ENCODE measurements around the gene CADM3.

The CADM3 gene

DNA sequence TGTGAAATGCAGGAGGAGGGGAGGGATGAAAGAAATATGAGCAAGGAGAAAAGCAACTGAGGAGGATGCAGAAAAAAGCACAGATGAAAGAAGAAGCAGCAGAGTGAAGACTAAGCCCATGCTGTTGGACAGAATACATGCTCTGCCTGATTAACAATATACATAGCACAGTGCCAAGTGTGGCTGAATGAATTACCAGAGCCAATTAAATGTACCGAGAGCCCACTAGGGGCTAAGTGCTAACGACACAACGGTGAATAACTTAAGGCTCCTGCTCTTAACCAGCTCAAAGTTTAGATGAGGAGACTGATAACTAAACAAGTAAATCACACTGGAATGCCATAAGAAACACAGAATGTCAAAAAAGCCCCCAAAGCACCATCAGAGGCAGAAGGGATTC lies 15.6 kb downstream of the CADM3 start:
- Mint-ChIP-seq H3K9me3 (ENCODE audit: low read depth) (no peaks in the 10 kb centered on the region), H3K4me3 (no peak overlapping the region), H3K27ac (no peak overlapping the region), H3K27me3 (peaks cover 38% of the 10 kb centered on the region), H3K36me3 (no peaks in the 10 kb centered on the region), H3K4me1 (ENCODE audit: low read depth) (peaks cover 4% of the 10 kb centered on the region)

DNA sequence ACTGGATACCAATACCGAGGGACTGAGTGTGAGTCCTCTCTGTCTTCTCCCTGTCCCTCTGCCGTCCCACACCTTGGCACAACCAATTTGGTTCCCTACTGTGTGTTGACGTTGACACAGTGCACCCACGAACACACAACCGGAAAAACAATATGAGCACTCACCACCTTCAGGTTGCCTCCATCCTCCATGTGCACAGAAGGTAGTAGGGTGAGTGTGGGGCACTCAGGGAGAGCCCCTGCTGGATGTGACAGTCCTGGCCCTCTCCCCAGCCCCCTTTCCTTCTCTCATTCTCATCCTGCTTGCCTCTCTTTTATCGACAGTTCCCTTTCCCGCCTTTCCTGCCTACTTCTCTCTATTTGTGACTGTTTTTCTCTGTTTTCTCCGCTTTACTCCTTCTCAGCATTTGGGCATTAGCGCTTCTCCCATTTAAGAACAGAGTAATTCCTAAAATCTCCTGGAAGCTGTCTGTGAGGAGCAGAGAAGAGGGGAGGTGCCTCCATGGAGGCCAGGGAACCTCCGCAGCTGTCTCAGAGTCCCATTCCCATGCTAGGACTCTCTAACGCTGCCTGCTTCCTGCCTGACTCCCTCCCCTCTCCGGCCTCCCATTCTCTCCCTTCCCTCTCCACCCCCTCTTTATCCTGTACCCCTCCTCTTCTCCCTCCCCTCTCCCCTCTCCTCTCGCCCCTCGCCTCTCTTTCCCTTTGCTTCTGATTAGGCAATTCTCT lies 16.4 kb downstream of the CADM3 start:
- no peaks in the 10 kb centered on the region for H3K36me3 Mint-ChIP-seq
- no peaks in the 10 kb centered on the region for H3K9me3 Mint-ChIP-seq (ENCODE audit: low read depth)
- peaks cover 37% of the 10 kb centered on the region for H3K27me3 Mint-ChIP-seq
- H3K4me3 Mint-ChIP-seq, result no peak overlapping the region
- no peak overlapping the region for H3K27ac Mint-ChIP-seq
- H3K4me1 Mint-ChIP-seq (ENCODE audit: low read depth), result peaks cover 4% of the 10 kb centered on the region

DNA sequence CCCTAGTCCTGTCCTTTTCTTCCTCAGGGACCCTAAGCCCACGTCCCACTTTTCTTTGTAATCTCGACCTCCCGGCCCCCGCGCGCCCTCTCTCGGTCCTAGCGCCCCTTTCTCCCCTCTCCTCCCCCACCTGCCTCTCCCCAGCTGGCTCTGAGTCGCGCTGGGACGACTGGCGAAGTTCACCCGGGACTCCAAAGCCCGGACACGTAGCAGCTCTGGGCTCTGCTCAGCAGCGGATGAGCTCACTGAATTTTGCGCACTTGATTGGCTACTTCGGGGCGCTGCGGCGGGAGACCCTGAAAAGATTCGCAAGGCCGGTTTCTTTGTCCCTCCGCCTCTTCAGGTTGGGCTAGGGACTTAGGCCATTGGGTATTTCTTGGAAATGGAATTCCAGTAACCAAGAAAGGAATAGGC lies 17.0 kb downstream of the CADM3 start:
- no peak overlapping the region for H3K27ac Mint-ChIP-seq

DNA sequence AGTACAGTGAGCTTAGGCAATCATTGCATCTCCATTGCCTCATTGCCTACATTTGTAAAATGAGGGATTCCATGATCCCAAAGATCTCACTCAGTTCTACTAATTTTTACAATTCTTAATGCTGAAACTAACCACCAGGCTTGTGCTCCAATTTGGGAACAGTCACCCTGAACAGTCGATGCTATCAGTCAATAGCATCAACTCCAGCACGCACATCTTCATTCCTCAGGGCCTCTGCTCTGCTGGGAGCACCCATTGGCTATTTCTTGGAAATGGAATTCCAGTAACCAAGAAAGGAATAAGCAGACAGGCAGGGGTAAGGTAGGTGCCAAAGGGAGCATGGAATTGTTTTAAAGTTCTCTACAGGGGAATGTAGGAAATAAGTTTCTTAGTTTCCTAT lies 19.0 kb downstream of the CADM3 start:
- H3K4me3 Mint-ChIP-seq, result no peak overlapping the region
- no peak overlapping the region for H3K27ac Mint-ChIP-seq
- peaks cover 4% of the 10 kb centered on the region for H3K4me1 Mint-ChIP-seq (ENCODE audit: low read depth)
- no peaks in the 10 kb centered on the region for H3K36me3 Mint-ChIP-seq
- no peaks in the 10 kb centered on the region for H3K9me3 Mint-ChIP-seq (ENCODE audit: low read depth)
- H3K27me3 Mint-ChIP-seq, result peaks cover 35% of the 10 kb centered on the region

More for the DNA sequence above, 17.0 kb downstream of the CADM3 start:
- Mint-ChIP-seq H3K4me3 (no peak overlapping the region), H3K4me1 (ENCODE audit: low read depth) (peaks cover 4% of the 10 kb centered on the region), H3K27me3 (peaks cover 37% of the 10 kb centered on the region), H3K9me3 (ENCODE audit: low read depth) (no peaks in the 10 kb centered on the region), H3K36me3 (no peaks in the 10 kb centered on the region)

DNA sequence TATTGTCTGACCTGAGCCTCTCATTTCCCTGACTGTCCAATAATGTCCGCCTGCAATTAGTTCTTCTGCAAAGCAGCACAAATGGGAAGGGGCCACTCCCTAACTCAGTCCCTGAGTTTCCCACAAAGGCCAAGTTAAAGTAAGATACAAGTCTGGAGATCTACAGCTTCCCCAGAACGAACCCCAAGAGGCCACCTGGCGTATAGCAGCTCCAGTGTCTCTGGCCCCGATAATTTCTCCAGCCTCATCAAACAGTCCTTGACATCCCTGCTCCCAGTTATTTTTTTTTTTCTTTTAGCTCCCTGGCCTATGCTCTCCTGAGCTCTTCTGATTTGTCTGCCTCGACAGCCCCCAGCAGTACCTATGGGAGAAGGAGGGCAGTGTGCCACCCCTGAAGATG lies 25.1 kb downstream of the CADM3 start:
- peaks cover 4% of the 10 kb centered on the region for H3K27me3 Mint-ChIP-seq

DNA sequence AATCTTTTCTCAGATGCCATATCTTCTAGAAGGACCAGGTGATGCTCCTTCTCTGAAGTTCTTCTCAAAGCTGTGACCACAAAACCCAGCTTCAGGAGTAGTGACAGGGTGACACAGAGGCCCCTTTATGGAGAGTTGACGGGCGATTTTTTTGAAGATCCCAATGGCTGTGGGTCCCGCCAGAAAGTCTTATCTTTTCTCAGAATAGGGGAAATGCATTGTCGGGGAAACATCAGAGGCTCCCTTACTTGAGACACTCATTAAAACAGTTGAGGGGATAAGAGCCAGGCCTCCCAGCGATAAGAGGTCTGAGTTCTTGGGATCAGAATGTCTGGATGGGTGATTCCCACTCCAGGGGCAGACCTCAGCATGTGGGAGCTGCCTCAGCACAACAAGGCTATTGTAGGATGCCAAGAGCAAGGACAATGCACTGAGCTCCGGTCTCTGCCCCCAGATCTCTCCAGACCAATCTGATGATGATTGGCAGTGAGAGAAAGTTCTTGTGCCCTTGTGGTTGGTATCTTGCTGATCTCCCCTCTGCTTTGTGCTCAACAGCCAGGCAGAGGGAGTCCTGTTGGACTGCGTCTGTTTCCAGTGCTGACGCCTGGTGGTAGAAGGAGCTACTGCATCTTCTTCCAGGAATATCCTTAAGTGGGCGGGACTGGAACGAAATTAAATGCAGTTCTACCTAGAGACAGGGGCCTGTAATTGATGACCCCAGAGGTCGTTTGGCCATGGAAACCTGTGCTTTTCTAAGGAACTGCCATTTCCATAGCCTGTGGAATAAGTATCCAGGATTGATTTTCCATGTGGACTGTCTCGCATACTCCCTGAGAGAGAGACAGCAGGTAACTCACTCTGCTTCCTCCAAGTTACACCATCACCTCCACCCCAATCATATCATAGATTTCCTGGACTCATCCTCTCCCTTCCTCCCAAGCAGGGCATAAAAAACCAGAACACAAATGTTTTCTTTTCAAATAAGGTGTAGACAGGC lies 26.4 kb downstream of the CADM3 start:
- no peak overlapping the region for H3K4me3 Mint-ChIP-seq
- H3K27ac Mint-ChIP-seq, result no peak overlapping the region
- no peaks in the 10 kb centered on the region for H3K9me3 Mint-ChIP-seq (ENCODE audit: low read depth)
- no peaks in the 10 kb centered on the region for H3K36me3 Mint-ChIP-seq
- peaks cover 7% of the 10 kb centered on the region for H3K27me3 Mint-ChIP-seq
- peaks cover 25% of the 10 kb centered on the region for H3K4me1 Mint-ChIP-seq (ENCODE audit: low read depth)

More for the DNA sequence above, 25.1 kb downstream of the CADM3 start:
- H3K9me3 Mint-ChIP-seq (ENCODE audit: low read depth), result no peaks in the 10 kb centered on the region
- no peak overlapping the region for H3K27ac Mint-ChIP-seq
- no peak overlapping the region for H3K4me3 Mint-ChIP-seq
- H3K4me1 Mint-ChIP-seq (ENCODE audit: low read depth), result peaks cover 14% of the 10 kb centered on the region
- H3K36me3 Mint-ChIP-seq, result no peaks in the 10 kb centered on the region

DNA sequence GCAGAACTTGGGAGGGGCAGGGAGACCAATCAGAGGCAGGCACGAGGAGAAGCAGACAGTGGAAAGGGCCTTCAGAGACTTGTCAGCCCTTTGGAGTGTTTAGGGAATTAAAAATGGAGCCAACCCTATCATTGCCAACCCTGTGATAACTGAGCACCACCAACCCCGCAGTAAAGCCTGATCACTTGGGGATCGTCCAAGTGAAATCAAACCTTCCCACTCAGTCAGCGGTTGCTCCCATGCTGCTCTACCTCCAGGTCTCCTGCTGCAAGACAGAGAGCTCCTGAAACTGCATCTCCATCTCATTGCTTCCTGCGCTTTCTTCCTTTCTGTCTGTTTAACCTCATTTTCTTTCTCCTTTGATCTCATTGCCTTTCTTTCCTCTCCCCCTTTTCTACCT lies 28.5 kb downstream of the CADM3 start:
- Mint-ChIP-seq H3K9me3 (ENCODE audit: low read depth) (no peaks in the 10 kb centered on the region), H3K27ac (no peak overlapping the region), H3K4me3 (peak overlapping the region; percentile 0), H3K4me1 (ENCODE audit: low read depth) (peaks cover 28% of the 10 kb centered on the region), H3K36me3 (no peaks in the 10 kb centered on the region), H3K27me3 (peaks cover 5% of the 10 kb centered on the region)

DNA sequence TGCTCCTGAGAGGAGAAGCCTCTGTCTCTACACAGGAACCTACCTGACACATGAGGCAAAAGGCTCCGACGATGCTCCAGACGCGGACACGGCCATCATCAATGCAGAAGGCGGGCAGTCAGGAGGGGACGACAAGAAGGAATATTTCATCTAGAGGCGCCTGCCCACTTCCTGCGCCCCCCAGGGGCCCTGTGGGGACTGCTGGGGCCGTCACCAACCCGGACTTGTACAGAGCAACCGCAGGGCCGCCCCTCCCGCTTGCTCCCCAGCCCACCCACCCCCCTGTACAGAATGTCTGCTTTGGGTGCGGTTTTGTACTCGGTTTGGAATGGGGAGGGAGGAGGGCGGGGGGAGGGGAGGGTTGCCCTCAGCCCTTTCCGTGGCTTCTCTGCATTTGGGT lies 29.4 kb downstream of the CADM3 start:
- Mint-ChIP-seq H3K4me3 (peak overlapping the region; percentile 0), H3K4me1 (ENCODE audit: low read depth) (peaks cover 28% of the 10 kb centered on the region), H3K27ac (no peak overlapping the region)

DNA sequence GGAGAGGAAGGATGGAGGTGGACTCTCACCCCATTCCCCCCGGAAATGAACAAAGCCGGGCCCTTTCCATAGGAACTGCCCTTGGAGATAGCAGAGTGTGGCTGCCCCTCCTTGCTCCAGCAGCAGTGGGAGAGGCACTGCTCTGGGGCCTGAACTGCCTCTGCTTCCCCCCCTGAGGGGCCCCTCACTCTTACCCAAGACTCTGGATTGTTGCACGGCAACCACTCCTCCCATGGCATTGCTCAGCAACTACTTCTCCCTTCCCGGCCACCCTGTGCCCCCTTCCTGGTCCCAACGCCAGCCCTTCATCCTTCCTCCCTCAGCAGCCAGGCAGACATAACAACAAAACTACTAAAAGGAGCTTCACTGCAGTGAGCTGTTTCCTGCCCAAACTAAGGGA lies 30.2 kb downstream of the CADM3 start:
- H3K9me3 Mint-ChIP-seq (ENCODE audit: low read depth), result no peaks in the 10 kb centered on the region
- peaks cover 28% of the 10 kb centered on the region for H3K4me1 Mint-ChIP-seq (ENCODE audit: low read depth)
- H3K36me3 Mint-ChIP-seq, result no peaks in the 10 kb centered on the region
- no peak overlapping the region for H3K27ac Mint-ChIP-seq
- H3K27me3 Mint-ChIP-seq, result peaks cover 11% of the 10 kb centered on the region
- no peak overlapping the region for H3K4me3 Mint-ChIP-seq

More for the DNA sequence above, 29.4 kb downstream of the CADM3 start:
- peaks cover 8% of the 10 kb centered on the region for H3K27me3 Mint-ChIP-seq
- H3K36me3 Mint-ChIP-seq, result no peaks in the 10 kb centered on the region
- H3K9me3 Mint-ChIP-seq (ENCODE audit: low read depth), result no peaks in the 10 kb centered on the region

DNA sequence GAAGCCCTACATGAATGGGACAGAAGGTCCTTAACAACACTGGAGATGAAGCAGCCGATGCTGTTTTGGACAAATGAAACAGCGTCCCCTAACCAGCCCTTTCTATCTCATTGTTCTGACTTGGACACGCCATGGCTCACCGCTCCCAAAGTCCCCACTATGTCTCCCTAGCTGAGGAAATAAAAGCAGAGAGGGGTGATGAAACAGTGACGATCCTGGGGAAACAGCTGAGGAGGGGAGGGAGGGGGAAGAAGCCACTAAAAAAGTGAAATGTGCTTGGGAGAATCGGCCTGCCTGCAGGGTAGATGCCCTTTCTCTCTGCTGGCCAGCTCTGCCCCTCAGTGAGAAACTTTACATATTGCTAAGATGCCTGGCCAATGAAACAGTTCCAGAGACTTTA lies 32.2 kb downstream of the CADM3 start:
- no peaks in the 10 kb centered on the region for H3K36me3 Mint-ChIP-seq
- H3K27ac Mint-ChIP-seq, result no peak overlapping the region
- H3K4me3 Mint-ChIP-seq, result no peak overlapping the region
- H3K4me1 Mint-ChIP-seq (ENCODE audit: low read depth), result peaks cover 29% of the 10 kb centered on the region
- no peaks in the 10 kb centered on the region for H3K9me3 Mint-ChIP-seq (ENCODE audit: low read depth)
- peaks cover 12% of the 10 kb centered on the region for H3K27me3 Mint-ChIP-seq

DNA sequence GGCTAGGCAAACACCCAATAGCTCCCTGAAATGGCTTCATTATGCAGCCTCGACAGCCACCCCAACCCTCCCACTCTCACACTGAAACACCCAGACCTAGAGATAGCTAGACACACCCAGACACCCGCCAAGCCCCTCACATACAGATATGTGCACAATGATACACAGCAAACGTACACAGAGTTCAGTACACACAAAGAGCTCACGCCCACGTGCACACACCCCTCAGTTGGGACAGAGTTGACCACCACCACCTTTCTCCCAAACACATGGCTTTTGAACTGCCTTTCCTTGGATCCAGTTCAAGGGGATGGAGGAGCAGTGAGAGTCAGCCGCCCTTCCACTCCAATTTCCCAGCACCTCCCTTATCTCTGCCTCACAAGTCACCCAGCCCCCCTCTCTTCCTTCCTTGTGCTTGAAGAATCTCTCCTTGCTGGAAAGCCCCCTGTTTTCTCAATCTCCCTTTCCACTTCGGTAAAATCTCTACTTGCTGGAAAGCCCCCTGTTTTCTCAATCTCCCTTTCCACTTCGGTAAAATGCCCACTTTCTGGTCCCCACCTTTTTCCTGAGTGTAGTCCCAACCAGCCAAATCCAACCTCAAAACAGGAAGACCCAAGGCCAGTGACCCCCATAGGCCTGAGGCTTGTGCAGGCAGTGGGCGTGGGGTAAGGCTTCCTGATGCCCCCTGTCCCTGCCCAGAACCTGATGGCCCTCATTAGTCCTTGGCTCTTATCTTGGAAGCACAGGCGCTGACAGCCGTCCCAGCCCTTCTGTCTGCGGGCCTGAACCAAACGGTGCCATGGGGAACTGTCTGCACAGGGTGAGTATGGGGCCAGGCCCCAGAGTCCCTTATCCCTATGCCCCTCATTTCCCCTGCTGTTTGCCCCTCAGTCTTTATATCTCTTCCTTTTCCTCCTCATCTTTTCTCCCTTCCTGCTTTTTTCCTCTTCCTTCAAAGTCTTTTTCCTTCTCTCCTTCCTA lies 33.0 kb downstream of the CADM3 start, which contains the start of gene ACKR1:
Gene ACKR1, plus strand, starts transcription at position 715 of the 981 bp plus-strand sequence. Its CDS starts 85 bp downstream, at position 800.
- Mint-ChIP-seq H3K4me3 (no peak within 1 kb of the TSS), H3K36me3 (no peaks in the 10 kb centered on the region), H3K4me1 (ENCODE audit: low read depth) (peaks cover 28% of the 10 kb centered on the region), H3K27ac (peak within 1 kb of the TSS; percentile 34), H3K27me3 (peaks cover 17% of the 10 kb centered on the region), H3K9me3 (ENCODE audit: low read depth) (no peaks in the 10 kb centered on the region)

DNA sequence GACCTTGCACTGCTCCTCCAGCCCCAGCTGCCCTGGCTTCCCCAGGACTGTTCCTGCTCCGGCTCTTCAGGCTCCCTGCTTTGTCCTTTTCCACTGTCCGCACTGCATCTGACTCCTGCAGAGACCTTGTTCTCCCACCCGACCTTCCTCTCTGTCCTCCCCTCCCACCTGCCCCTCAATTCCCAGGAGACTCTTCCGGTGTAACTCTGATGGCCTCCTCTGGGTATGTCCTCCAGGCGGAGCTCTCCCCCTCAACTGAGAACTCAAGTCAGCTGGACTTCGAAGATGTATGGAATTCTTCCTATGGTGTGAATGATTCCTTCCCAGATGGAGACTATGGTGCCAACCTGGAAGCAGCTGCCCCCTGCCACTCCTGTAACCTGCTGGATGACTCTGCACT lies 33.8 kb downstream of the CADM3 start:
- Mint-ChIP-seq H3K27me3 (peaks cover 18% of the 10 kb centered on the region), H3K9me3 (ENCODE audit: low read depth) (no peaks in the 10 kb centered on the region), H3K27ac (no peak overlapping the region), H3K36me3 (no peaks in the 10 kb centered on the region), H3K4me3 (no peak overlapping the region), H3K4me1 (ENCODE audit: low read depth) (peaks cover 26% of the 10 kb centered on the region)

DNA sequence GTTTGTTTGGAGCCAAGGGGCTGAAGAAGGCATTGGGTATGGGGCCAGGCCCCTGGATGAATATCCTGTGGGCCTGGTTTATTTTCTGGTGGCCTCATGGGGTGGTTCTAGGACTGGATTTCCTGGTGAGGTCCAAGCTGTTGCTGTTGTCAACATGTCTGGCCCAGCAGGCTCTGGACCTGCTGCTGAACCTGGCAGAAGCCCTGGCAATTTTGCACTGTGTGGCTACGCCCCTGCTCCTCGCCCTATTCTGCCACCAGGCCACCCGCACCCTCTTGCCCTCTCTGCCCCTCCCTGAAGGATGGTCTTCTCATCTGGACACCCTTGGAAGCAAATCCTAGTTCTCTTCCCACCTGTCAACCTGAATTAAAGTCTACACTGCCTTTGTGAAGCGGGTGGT lies 34.7 kb downstream of the CADM3 start:
- Mint-ChIP-seq H3K4me1 (ENCODE audit: low read depth) (peaks cover 19% of the 10 kb centered on the region), H3K27ac (no peak overlapping the region), H3K27me3 (peaks cover 22% of the 10 kb centered on the region), H3K36me3 (no peaks in the 10 kb centered on the region), H3K4me3 (no peak overlapping the region), H3K9me3 (ENCODE audit: low read depth) (no peaks in the 10 kb centered on the region)

DNA sequence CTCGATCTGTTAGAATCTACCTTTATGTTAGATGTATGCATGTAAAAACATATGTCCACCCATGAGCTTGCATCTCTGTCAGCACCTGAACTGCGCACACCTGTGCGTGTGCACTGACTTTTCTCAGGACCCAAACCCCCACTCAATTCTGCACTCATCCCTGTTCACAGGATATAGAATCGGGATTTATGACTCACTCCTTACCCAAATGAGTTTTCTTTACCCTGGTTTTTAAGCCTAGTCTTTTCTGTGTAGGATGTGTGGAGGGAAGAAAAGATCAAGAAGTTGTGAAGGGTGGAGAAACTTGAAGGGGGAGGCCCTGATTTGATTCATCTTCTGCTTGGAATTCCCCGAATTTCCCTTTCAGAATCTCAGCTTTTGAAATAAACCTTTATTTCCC lies 35.7 kb downstream of the CADM3 start:
- Mint-ChIP-seq H3K9me3 (ENCODE audit: low read depth) (no peaks in the 10 kb centered on the region), H3K4me3 (no peak overlapping the region), H3K27me3 (peaks cover 26% of the 10 kb centered on the region), H3K36me3 (no peaks in the 10 kb centered on the region), H3K4me1 (ENCODE audit: low read depth) (peaks cover 10% of the 10 kb centered on the region), H3K27ac (no peak overlapping the region)
